GM12873 (cell line): ENCODE results near the gene ZNF428.

Experiments
- TF ChIP-seq, protein P1 (sequence below): IDR thresholded peaks from 2 replicates; pipeline ENCODE4 v1.5.1; 2012; ENCODE audit warnings: low read depth, mild to moderate bottlenecking, moderate library complexity, low read length, control low read depth; ENCODE audit not compliant: insufficient read depth; ENCODE audit errors: missing control alignments

Gene ZNF428

GRCh38 chr19:43572171-43572588 lies 47.2 kb downstream of the ZNF428 start:
- TF ChIP-seq, protein P1, sequence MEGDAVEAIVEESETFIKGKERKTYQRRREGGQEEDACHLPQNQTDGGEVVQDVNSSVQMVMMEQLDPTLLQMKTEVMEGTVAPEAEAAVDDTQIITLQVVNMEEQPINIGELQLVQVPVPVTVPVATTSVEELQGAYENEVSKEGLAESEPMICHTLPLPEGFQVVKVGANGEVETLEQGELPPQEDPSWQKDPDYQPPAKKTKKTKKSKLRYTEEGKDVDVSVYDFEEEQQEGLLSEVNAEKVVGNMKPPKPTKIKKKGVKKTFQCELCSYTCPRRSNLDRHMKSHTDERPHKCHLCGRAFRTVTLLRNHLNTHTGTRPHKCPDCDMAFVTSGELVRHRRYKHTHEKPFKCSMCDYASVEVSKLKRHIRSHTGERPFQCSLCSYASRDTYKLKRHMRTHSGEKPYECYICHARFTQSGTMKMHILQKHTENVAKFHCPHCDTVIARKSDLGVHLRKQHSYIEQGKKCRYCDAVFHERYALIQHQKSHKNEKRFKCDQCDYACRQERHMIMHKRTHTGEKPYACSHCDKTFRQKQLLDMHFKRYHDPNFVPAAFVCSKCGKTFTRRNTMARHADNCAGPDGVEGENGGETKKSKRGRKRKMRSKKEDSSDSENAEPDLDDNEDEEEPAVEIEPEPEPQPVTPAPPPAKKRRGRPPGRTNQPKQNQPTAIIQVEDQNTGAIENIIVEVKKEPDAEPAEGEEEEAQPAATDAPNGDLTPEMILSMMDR, result no peak

DNA sequence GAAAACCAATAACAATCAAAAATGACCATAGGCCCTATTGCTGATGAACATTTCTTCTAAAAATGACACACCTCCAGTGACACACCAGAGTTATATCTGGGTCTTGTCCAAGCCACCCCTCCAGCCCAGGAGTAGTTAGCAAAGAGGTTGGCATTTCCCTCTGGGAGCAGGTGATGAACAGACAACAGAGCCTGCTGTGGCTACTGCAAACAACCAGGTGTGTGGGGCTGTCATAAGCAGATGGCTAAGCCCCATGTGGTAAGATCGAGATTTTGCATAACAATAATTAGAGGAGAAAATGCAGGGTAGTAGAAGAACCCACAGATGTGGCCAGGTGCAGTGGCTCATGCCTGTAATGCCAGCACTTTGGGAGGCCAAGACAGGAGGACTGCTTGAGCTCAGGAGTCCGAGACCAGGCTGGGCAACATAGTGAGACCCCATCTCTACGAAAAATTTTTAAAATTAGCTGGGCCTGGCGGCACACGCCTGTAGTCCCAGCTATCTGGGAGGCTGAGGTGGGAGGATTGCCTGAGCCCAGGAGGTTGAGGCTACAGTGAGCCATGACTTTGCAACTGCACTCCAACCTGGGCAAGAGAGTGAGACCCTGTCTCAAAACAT lies 49.1 kb downstream of the ZNF428 start:
- TF ChIP-seq, protein P1, result no peak

DNA sequence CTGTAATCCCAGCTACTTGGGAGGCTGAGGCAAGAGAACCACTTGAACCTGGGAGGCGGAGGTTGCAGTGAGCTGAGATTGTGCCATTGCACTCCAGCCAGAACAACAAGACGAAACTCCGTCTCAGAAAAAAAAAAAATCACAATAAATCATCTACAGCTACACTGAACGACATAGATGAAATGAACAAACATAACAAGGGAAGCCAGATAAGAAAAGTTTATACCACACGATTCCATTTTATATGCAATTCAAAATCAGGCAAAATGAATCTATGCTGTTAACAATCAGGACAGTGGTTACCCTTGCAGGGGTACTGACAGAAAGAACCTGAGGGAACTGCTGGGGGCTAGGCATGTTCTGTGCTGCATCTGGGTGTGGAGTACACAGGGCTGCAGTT lies 49.8 kb downstream of the ZNF428 start:
- TF ChIP-seq, protein P1, result no peak

DNA sequence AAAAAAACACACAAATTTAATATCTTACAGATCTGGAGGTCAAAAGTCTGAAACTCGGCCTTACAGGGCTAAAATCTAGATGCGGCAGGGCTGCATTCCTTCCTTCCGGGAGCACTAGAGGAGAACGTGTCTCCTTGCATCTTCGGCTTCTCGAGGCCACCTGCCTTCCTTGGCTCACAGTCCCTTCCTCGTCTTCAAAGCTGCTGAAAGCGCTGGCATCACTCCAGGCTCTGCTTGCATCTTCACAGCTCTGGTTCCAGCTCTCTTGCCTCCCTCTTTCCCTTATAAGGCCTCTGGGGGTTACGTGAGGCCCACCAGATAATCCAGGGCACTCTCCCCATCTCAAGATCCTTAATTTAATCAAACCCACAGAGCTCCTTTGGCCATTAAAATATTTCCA lies 54.6 kb downstream of the ZNF428 start:
- TF ChIP-seq, protein P1, result no peak

GRCh38 chr19:43563816-43564457 lies 55.5 kb downstream of the ZNF428 start:
- TF ChIP-seq, protein P1, result no peak

DNA sequence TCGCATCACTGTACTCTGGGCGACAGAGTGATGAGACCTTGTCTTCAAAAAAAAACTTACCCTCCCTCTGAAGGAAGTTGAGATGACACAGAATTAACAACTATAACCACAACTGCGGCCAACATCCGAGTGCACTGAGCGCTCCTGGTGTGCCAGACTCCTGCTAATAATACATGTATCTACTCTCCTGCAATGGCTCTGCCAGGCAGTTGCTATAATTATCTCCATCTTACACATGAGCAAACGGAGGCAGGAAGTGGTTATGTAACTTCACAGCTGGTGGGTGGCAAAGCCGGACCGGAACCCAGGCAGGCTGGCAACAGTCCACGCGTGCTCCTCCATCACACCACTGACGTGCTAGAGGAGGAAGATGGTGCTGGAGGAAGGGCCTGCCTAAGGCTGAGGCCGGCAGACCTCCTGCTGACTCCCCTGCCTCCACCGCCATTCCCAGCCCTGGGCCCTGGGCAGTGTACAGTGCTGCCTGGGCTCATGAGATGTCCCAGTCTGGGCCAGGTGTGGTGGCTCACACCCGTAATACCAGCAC lies 56.7 kb downstream of the ZNF428 start:
- TF ChIP-seq, protein P1, result no peak

DNA sequence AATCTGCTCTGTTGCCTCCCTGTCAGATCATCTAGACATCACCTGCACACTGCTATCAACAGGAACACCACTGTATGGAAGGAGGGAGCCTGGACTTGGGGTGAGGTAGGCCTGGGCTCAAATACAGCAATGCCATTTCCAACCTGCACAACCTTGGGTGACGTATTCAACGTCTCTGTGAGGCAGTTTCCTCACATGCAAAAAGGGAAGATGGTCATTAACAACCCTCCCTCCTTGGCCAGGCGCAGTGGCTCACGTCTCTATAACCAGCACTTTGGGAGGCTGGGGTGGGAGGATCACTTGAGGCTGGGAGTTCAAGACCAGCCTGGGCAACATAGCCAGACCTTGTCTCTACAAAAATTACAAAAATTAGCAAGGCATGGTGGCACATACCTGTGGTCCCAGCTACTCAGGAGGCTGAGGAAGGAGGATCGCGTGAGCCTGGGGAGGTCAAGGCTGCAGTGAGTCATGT lies 57.2 kb downstream of the ZNF428 start:
- TF ChIP-seq, protein P1, result no peak
